GM18870 (cell line): ENCODE measurements around the gene AHCYL2.
"Not testable (repeated sequence)": the region's sequence is repeated elsewhere in the genome, so short reads cannot be mapped to it uniquely, and the experiment has no call there.

Source experiments
- ATAC-seq: cut with Tn5 transposase; IDR thresholded peaks from one replicate; pipeline ENCODE4 v1.9.1; 2021; ENCODE audit warnings: moderate library complexity; ENCODE audit not compliant: unreplicated experiment

The AHCYL2 gene

GRCh38 chr7:129240119-129240820 lies 15.4 kb downstream of the AHCYL2 start:
- ATAC-seq = no peak

GRCh38 chr7:129244220-129244619 lies 19.4 kb downstream of the AHCYL2 start:
- ATAC-seq = no peak

GRCh38 chr7:129245533-129245932 lies 20.7 kb downstream of the AHCYL2 start:
- no peak for ATAC-seq

GRCh38 chr7:129247087-129247486 lies 22.3 kb downstream of the AHCYL2 start:
- no peak for ATAC-seq

GRCh38 chr7:129252128-129252527 lies 27.3 kb downstream of the AHCYL2 start:
- ATAC-seq = no peak

GRCh38 chr7:129252603-129253002 lies 27.8 kb downstream of the AHCYL2 start:
- not testable (repeated sequence) for ATAC-seq

GRCh38 chr7:129255800-129256199 lies 31.0 kb downstream of the AHCYL2 start:
- ATAC-seq = no peak

- no peak for ATAC-seq
Measured at GRCh38 chr7:129256221-129256620, 31.4 kb downstream of the AHCYL2 start.

GRCh38 chr7:129257168-129257567 lies 32.3 kb downstream of the AHCYL2 start:
- no peak for ATAC-seq

- ATAC-seq = no peak
Measured at GRCh38 chr7:129258649-129259389, 34.0 kb downstream of the AHCYL2 start.

GRCh38 chr7:129262324-129262723 lies 37.5 kb downstream of the AHCYL2 start:
- no peak for ATAC-seq

- no peak for ATAC-seq
Measured at GRCh38 chr7:129263168-129263567, 38.3 kb downstream of the AHCYL2 start.

- ATAC-seq = no peak
Measured at GRCh38 chr7:129264534-129264933, 39.7 kb downstream of the AHCYL2 start.

- no peak for ATAC-seq
Measured at GRCh38 chr7:129265328-129265727, 40.5 kb downstream of the AHCYL2 start.

GRCh38 chr7:129266181-129266580 lies 41.4 kb downstream of the AHCYL2 start:
- no peak for ATAC-seq

- ATAC-seq = no peak
Measured at GRCh38 chr7:129270077-129270476, 45.2 kb downstream of the AHCYL2 start.

GRCh38 chr7:129271500-129272355 lies 46.9 kb downstream of the AHCYL2 start:
- no peak for ATAC-seq

- no peak for ATAC-seq
Measured at GRCh38 chr7:129273936-129274335, 49.1 kb downstream of the AHCYL2 start.

GRCh38 chr7:129277629-129278028 lies 52.8 kb downstream of the AHCYL2 start:
- no peak for ATAC-seq

GRCh38 chr7:129278688-129279087 lies 53.9 kb downstream of the AHCYL2 start:
- ATAC-seq = no peak

- no peak for ATAC-seq
Measured at GRCh38 chr7:129279757-129280156, 54.9 kb downstream of the AHCYL2 start.

- no peak for ATAC-seq
Measured at GRCh38 chr7:129281163-129281562, 56.3 kb downstream of the AHCYL2 start.
